Right kidney (tissue), 9 donors: ENCODE measurements around the gene DHX29.

Source experiments
- DNase-seq: peaks from one replicate; pipeline ENCODE4 v3.0.0-alpha.2; 2016
- long read RNA-seq, 8 donors: transcript quantifications; one replicate each; lab custom pipeline, GENCODE V29; 2026

DHX29 gene, protein sequence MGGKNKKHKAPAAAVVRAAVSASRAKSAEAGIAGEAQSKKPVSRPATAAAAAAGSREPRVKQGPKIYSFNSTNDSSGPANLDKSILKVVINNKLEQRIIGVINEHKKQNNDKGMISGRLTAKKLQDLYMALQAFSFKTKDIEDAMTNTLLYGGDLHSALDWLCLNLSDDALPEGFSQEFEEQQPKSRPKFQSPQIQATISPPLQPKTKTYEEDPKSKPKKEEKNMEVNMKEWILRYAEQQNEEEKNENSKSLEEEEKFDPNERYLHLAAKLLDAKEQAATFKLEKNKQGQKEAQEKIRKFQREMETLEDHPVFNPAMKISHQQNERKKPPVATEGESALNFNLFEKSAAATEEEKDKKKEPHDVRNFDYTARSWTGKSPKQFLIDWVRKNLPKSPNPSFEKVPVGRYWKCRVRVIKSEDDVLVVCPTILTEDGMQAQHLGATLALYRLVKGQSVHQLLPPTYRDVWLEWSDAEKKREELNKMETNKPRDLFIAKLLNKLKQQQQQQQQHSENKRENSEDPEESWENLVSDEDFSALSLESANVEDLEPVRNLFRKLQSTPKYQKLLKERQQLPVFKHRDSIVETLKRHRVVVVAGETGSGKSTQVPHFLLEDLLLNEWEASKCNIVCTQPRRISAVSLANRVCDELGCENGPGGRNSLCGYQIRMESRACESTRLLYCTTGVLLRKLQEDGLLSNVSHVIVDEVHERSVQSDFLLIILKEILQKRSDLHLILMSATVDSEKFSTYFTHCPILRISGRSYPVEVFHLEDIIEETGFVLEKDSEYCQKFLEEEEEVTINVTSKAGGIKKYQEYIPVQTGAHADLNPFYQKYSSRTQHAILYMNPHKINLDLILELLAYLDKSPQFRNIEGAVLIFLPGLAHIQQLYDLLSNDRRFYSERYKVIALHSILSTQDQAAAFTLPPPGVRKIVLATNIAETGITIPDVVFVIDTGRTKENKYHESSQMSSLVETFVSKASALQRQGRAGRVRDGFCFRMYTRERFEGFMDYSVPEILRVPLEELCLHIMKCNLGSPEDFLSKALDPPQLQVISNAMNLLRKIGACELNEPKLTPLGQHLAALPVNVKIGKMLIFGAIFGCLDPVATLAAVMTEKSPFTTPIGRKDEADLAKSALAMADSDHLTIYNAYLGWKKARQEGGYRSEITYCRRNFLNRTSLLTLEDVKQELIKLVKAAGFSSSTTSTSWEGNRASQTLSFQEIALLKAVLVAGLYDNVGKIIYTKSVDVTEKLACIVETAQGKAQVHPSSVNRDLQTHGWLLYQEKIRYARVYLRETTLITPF (N-terminal part only)
- long read RNA-seq, donor 1, partial matches to known transcripts: 29 of 29 reads
- long read RNA-seq, donor 1, other reads (novel, unspliced or antisense): 0 of 29 reads
- long read RNA-seq, donor 2, partial matches to known transcripts: 7 of 7 reads
- long read RNA-seq, donor 2, other reads (novel, unspliced or antisense): 0 of 7 reads
- long read RNA-seq, donor 3, partial matches to known transcripts: 7 of 7 reads
- long read RNA-seq, donor 3, other reads (novel, unspliced or antisense): 0 of 7 reads
- long read RNA-seq, donor 4, full-length matches to known transcripts: 1 of 30 reads
- long read RNA-seq, donor 4, partial matches to known transcripts: 29 of 30 reads
- long read RNA-seq, donor 4, other reads (novel, unspliced or antisense): 0 of 30 reads
- long read RNA-seq, donor 5, full-length matches to known transcripts: 3 of 36 reads
- long read RNA-seq, donor 5, partial matches to known transcripts: 33 of 36 reads
- long read RNA-seq, donor 5, other reads (novel, unspliced or antisense): 0 of 36 reads
- long read RNA-seq, donor 6, partial matches to known transcripts: 34 of 34 reads
- long read RNA-seq, donor 6, other reads (novel, unspliced or antisense): 0 of 34 reads
- long read RNA-seq, donor 7, partial matches to known transcripts: 69 of 70 reads
- long read RNA-seq, donor 7, other reads (novel, unspliced or antisense): 0 of 70 reads
- long read RNA-seq, donor 8, full-length matches to known transcripts: 2 of 16 reads
- long read RNA-seq, donor 8, partial matches to known transcripts: 14 of 16 reads
- long read RNA-seq, donor 8, other reads (novel, unspliced or antisense): 0 of 16 reads

DNA sequence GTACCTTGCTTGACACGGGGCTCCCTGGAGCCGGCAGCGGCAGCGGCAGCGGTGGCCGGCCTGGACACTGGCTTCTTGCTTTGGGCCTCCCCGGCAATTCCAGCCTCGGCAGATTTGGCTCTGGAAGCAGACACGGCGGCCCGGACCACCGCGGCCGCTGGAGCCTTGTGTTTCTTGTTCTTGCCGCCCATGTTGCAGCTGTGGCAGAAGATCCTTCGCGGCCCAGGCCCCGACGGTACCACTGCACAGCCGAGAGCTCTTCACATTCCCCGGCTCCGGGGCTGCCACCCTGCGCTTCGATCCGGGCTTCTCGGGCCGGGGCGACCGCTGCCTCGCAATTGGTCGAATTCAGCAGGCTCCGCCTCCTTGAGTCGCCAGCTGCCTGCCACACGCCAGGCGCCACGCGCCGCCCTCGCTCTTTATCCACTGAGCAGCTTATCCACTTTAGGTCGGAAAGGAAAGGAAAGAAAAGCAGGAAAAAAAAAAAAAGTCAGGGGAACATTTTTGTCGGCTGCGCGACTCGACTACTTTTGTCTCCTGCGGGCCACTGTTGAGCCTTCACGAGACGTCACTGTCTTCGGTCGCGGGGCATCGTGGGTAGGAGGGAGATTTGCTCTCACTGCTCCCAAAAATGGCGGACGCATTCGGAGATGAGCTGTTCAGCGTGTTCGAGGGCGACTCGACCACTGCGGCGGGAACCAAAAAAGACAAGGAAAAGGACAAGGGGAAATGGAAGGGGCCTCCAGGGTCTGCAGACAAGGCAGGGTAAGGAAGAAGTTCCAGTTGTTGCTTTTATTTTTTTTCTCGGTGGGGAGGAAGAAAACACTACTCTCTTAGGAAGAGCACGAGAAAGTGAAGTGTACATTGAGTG, at the start of gene DHX29, which contains the start of gene MTREX:
Gene DHX29, minus strand, starts transcription at position 312 of the 871 bp plus-strand sequence. Its CDS starts 121 bp downstream, at position 191.
Gene MTREX, plus strand, starts transcription at position 607 of the 871 bp plus-strand sequence. Its CDS starts 25 bp downstream, at position 632.
- peak; percentile 99 for DNase-seq

DNA sequence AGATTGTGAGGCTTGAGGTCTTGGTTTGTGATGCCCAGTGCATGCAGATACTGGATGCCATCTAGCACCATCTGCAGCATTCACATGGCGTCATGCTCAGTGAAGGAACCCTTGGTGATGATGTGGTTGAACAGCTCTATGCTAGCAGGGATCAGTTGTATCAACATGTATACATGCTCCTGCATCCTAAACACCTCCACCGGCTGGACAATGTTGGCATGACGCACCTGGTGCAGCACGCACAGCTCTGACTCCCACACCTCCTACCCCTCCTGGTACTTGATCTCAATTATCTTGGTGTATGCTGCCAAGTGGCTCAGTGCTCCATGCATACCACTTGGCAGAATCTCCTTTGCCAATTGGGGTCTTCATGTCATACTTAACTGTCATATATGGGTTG, 49.4 kb upstream of the DHX29 start:
- no peak for DNase-seq

DNA sequence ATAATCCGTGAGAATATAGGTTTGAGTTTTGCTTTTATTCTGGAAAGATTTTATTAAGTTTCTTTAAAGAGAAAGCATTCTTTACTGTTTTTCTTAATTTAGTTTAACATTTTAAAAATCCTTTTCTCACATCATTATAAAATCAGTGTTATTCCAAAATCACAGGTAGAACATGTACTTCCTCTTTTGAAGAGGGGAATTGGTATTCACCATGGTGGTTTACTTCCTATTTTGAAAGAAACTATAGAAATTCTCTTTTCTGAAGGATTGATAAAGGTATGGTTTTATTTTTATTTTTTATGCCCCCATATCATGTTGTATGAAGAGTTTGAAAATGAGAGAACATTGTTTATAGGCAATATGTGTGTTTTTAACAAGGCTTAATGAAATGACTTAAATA, 43.3 kb upstream of the DHX29 start:
- DNase-seq: no peak

DNA sequence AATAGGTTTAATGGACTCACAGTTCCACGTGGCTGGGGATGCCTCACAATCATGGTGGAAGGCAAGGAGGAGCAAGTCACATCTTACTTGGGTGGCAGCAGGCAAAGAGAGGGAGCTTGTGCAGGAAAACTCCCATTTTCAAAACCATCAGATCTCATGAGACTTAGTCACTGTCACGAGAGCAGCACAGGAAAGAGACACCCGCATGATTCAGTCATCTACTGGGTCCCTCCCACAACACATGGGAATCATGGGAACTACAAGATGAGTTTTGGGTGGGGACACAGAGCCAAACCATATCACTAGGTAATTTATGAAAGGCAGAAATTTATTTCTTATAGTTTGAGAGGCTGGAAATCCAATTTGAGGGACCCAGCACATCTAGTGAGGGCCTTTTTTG, 40.3 kb upstream of the DHX29 start:
- DNase-seq: no peak

DNA sequence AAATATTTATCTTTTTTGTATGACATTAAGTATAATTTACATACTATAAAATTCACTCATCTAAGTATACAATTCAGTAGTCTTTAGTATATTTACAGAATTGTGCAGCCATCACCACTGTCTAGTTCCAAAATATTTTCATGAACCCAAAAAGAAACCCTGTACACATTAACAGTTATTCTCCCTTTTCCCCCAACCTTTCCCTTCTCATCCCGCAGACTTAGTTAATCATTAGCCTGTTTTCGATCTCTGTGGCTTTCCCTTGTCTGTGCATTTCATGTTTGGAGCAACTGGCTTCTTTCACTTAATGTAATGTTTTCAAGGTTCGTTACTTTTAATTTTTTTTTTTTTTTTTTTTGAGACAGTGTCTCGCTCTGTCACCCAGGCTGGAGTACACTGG, 37.8 kb upstream of the DHX29 start:
- no peak for DNase-seq

DNA sequence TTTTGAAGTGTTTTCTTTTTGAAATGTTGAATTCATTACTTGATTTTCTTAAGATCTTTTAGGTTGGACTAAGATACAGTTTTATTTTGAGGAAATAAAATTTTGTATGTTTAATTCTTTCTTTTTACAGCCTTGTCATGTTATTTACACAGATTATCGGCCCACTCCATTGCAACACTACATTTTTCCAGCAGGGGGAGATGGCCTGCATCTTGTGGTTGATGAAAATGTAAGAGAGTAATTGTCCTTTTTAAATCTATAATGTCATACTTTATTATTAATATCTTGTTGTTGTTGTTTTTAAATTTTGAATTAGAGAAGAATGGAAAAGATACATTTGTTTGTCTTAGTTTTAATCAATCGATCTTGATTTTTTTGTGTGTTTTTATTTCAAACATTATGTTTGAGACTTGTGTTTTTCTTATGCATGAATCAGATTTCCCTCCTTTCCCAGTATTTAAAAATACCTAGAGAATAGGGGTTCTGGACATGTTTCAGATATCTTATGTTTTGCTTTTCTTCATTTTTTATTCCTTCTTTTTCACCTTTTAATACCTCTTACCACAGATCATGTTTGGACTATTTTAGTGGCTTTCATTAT, 37.0 kb upstream of the DHX29 start:
- DNase-seq: no peak

DNA sequence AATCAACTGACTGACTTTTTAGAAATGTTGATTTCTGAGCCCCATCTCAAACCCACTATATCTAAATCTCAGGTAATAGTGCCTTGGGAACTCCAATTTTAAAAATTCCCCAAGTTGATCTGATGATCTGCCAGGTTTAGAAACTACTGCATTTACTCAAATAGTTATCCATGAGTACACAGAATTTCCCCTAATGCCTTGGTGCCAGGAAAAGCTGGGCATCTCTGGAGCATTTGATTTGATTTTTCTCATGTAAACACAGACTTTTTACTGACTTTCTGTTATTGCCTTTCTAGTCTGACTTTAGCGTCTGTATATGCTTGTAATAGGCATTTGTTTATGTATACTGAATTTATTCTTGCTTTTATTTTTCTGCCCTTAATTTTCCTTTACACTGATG, 36.1 kb upstream of the DHX29 start:
- no peak for DNase-seq

DNA sequence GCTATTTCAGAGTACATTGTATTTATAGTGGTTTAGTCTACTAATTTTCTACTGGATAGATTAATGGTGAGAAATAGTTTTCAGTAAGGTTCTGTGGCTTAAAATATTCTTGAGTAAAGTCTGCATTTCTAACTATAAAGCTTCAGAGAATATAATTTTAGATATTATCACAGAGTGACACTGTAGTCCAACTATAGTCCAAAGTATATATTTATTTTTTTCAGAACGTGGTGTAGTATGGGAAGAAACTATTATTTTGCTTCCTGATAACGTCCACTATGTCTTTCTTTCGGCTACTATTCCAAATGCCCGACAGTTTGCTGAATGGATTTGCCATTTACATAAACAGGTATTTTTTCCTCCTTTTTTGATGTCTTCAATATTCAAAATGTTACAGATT, 35.6 kb upstream of the DHX29 start:
- DNase-seq: no peak

DNA sequence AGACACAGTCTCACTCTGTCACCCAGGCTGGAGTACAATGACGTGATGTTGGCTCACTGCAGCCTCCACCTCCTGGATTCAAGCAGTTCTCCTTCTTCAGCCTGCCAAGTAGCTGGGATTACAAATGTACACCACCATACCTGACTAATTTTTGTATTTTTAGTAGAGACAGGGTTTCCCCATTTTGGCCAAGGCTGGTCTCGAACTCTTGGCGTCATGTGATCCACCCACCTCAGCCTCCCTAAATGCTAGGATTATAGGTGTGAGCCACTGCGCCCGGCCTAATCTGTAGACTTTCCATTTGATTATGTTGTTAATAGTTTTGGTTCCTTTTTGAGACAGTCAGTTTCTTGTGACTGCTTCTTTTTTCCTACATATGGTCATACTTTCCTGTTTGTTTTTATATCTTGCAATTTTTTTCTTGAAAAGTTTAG, 31.3 kb upstream of the DHX29 start:
- no peak for DNase-seq

DNA sequence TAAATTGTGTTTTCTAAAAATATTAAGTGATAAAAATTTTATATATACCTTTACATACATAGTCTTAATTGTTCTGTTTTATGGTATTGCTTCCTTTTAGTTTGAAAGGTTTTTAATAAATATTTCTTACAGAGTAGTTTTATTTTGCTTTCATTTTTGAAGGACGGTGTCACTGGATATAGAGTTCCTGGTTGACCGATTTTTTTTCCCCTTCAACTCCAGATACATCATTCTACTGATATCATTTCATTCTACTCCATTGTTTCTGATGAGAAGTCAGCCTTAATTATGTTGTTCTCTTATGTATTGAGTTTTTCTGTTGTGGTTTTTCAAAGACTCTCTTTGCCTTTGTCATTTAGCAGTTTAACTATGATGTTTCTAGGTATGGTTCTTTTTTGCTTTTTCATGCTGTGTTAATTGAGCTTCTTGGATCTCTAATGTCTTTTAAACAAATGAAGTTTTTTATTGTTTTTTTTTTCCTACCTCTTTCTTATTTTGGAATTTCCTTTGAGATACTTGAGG, 30.7 kb upstream of the DHX29 start:
- no peak for DNase-seq

DNA sequence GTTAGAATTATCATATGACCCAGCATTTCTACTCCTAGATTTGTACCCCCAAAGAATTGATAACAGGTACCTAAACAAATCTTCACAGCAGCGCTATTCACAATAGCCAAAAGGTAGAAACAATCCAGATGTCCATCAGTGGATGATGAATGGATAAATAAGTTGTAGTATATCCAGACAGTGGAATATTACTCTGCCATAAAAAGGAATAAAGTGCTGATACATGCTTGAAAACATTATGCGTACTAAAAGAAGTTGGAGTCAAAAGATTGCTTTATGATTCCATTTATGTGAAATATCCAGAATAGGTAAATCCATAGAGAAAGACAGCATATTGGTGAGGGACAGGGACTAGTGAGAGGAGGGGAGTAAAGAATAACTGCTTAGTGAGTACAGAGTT, 26.3 kb upstream of the DHX29 start:
- DNase-seq: no peak

DNA sequence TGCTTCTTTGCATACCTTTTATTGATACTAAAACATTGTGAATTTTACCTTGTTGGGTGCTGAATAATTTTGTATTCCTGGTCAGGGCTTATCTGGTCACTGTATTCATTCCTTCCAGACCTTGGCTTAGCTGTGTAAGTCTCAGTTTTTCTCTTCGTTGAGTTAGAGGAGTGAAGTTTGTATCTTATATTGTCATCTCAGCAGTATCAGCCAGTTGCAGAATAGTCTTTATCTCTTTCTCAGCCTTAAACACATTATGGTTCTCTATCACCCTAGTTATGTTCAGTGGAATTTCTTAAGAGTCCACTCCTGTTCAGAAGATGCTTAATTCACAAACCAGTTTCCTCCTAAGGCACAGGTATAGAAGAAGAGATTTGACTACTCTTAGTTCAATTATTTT, 25.5 kb upstream of the DHX29 start:
- DNase-seq: no peak

DNA sequence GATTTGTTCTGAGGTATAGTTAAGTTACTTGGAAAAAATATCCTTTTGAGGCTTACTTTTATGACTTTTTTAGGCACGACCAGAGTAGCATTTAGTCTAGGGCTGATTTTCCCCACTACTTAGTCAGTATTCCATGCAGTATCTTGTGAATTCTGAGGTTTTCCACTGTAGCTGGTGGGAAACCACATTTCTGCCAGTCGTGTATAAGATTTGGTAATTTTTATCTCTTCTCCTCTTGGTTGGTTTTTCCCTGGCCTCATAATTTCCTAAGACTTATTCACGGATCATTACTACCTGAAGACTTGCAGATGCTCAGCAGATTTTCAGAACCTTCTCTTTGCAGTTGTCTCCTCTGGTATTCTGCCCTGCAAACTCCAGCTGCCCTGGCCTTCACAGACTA, 23.8 kb upstream of the DHX29 start:
- DNase-seq: no peak

DNA sequence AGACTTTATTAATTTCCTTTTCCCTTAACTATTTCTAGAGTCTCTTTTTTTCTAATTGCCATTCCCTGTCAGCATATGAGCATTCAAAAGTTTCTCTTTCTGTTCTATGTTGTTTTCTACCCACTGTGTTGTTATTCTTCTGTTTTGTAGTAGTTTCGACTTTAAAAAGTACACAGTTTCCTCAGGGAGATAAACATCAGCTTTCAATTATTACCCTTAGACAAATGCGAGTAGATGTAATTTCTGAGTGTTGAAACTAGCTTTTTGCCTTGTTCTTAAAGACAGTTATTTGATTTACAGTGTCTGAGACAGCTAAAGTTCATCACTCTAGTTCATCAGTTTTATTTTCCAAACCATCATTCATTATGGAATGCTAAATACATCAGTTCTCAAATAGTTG, 19.8 kb upstream of the DHX29 start:
- DNase-seq: no peak

DNA sequence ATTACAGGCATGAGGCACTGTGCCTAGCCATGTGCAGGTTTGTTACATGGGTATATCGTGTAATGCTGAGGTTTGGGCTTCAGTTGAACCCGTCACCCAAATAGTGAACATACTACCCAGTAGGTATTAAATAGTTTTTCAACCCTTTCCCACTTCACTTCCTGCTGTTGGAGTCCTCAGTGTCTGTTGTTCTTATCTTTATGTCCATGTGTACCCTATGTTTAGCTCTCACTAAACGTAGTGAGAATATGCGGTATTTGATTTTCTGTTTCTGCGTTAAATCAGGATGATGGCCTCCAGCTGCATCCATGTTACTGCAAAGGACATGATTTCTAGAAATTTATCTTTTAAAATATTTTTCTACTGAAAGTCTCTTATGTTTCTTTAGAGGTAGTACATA, 18.1 kb upstream of the DHX29 start:
- DNase-seq: no peak

DNA sequence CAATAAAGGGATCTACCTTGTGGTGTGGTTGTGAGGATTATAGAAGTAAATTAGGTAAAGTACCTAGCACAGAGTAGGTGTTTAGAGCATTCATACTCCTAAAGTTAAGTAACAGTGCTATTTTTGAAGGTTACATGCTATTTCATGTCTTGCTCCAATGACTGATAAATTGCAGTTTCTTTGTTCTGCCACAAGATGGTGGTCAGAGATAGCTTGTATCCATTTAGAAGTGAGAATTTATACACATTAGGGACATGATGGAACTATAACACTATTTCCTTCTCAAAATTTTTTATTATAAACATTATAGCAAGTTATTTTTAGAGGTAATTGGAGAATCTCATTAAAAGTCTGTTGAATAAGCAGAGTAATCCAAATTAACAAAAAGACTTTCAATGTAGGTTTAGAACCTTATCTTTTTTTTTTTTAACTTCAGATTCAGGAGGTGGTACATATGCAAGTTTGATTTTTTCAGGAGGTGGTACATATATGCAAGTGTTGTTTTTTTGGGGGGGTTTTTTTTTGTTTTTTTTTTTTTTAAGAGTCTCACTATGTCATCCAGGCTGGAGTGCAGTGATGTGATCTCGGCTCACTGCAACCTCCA, 17.4 kb upstream of the DHX29 start:
- no peak for DNase-seq

DNA sequence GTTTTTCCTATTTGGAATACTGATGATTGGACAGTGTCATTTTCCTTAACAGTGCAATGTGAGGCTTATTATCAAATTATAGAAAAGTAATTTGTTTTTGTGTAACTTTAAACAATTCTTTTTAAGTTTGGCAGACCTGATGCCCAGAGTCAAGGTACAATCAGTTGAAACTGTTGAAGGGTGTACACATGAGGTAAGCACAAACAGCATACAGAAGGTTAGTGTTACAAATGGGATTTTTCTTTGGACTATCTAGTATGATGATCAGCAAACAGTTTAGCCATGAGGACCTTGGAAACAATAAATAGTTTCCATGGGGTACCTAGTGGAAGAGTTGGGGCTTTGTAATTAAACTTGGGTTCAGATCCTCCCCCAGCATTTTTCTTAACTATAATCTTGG, 16.5 kb upstream of the DHX29 start:
- DNase-seq: no peak

DNA sequence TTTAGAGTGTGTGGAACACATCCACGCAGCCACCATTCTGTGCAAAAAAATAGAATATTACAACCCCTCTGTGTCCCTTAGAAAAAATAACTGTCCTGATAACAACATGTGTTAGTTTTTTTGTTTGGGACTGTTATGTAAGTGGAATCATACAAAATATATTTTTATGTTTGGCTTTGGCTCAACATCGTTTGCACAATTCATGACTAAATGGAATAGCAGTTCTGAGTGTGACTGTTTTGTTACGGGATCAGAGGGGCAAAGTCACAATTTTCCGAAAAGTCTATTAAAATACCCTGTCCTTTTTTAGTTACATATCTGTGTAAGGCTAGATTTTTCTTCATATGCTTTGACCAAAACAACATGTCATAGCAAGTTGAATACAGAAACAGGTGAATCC, 13.1 kb upstream of the DHX29 start:
- DNase-seq: no peak

DNA sequence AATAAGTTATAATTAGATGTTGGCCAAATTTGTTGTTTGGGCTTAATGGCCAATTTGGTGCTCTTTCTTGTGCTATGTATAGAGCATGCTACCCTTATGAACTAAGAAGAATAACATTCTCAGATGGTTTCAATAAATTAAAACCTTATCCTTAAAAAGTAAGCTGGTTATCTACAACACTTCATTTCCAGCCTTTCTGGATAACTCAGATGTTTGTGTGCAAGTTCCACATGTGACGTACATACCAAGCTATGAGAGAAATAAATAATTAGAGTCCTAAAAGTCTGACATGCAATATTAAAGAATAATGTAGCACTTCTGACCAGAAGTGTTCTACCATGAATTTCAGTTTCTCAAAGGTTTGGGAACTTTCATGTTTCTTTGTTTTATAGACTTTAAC, 12.0 kb upstream of the DHX29 start:
- DNase-seq: no peak
